T-helper 1 cell (primary cell): ENCODE results near the gene NOL9.
"Not testable (repeated sequence)": the region's sequence is repeated elsewhere in the genome, so short reads cannot be mapped to it uniquely, and the experiment has no call there.

Source experiments
- DNase-seq, 5 donors: peaks; one replicate each; pipeline ENCODE4 v3.0.0-alpha.2; 2012 to 2020

NOL9 gene

DNA sequence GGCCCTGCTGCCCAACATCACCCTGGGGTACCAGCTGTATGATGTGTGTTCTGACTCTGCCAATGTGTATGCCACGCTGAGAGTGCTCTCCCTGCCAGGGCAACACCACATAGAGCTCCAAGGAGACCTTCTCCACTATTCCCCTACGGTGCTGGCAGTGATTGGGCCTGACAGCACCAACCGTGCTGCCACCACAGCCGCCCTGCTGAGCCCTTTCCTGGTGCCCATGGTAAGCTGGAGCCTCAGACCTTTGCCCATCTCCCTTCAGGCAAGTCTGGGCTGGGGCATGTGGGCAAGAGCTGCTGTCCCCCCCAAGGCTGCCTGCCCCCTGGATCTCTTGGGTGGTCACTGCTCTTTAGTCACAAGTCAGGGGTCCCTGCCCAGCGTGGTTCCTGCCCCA lies 16.7 kb upstream of the NOL9 start:
- DNase-seq = no peak

DNA sequence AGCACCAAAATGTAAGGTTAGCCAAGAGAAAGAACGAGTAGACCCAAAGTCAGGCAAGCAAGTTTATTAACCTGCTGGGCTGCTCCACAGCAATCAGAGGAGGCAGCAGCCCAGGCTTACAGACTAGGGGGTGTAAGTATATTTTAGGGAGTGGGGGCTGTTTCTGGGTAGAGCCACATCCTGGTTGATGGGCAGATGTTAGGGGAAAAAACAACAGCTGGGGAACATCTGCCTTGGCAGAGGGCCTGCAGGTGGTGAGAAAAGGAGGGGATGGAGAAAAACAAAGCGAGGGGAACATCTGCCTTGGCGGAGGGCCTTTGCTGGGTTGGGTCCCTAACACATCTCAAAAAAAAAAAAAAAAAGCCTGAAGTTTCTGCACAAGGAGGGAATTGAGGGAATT lies 15.8 kb upstream of the NOL9 start:
- DNase-seq = no peak

DNA sequence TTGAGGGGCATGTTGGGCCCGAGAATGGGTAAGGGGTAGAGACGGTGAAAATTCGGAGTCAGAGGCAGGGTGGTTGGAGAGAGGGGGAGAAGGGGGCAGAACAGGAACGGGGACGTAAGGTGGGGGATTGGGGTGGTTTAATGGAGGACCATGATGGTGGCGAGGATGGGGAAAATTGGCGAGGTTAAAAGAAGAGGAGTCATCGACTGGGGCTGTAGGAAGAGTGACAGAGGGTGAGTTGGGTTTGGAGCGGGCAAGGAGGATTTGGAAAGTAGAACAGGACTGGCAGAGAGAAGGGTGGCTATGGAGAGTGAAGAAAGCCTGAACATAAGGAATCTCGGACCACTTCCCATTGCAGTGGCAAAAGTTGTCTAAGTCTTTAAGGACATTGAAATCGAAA lies 14.7 kb upstream of the NOL9 start:
- DNase-seq = no peak

DNA sequence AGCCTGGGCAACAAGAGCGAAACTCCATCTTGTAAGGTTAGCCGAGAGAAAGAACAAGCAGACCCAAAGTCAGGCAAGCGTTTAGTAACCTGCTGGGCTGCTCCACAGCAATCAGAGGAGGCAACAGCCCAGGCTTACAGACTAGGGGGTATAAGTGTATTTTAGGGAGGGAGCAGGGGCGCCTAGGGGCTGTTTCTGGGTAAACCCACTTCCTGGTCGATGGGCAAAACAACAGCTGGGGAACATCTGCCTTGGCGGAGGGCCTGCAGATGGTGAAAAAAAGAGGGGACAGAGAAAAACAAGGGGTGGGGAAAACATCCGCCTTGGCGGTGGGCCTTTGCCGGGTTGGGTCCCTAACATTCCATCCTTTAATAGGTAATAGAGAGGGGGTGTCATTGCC lies 6.0 kb upstream of the NOL9 start:
- no peak for DNase-seq

DNA sequence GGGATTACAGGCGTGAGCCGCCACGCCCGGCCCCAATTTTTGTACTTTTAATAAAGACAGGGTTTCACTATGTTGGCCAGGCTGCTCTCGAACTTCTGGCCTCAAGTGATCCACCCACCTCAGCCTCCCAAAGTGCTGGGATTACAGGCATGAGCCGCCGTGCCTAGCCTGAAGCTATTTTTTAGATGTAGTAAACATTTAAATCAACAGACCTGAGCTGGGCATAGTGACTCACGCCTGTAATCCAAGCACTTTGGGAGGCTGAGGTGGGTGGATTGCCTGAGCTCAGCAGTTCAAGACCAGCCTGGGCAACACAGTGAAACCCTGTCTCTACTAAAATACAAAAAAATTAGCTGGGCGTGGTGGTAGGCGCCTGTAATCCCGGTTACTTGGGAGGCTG lies 4.8 kb upstream of the NOL9 start:
- DNase-seq = not testable (repeated sequence)

DNA sequence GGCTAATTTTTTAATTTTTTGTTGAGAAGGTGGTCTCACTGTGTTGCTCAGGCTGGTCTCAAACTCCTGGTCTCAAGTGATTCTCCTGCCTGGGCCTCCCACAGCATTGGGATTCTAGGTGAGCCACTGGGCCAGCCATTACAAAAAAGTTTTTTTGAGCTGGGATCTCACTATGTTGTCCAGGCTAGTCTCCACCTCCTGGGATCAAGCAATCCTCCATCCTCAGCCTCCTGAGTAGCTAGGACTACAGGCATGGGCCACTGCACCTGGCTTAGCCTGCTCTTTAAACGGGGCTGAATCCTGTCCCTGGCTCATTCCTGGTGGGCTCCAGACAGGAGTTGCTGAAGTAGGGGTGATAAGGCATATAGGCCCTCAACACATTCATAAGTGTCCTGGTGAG lies 3.3 kb upstream of the NOL9 start:
- DNase-seq = no peak

DNA sequence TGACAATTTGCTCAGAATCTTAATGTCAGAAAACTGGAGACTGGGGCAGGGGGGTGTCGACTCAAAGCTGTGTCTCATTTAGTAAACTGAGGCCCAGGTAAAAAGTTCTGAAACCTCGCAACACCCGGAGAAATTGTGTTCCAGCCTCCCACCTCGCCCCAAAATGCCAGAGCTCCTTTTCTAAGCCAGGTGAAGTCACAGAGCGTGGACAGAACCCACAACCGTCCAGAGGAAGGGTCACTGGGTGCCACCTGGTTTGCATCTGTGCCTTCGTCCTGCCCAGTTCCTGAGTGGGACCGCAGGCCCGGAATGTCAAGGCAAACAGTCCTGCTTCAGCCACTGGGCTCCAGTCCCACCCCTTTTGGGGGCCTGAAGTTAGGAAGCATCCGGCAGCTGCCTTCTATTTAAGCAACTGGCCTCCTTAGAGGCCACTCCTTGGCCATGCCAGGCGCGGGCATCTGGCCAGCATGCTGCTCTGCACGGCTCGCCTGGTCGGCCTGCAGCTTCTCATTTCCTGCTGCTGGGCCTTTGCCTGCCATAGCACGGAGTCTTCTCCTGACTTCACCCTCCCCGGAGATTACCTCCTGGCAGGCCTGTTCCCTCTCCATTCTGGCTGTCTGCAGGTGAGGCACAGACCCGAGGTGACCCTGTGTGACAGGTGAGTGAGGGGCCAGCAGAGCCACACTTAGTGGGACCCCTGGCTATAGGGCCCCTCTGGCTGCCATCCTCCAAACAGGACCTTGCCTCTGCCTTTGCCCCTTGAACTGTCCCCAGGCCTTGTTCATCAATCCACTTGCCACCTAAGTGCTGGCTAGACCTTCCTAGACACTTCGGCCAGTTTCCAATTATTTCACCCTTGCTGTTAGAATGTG lies 830 bp upstream of the NOL9 start, which contains the start of gene TAS1R1:
Gene TAS1R1, plus strand, starts transcription at position 401 of the 872 bp plus-strand sequence. Its CDS starts 67 bp downstream, at position 468.
- no peak for DNase-seq

DNA sequence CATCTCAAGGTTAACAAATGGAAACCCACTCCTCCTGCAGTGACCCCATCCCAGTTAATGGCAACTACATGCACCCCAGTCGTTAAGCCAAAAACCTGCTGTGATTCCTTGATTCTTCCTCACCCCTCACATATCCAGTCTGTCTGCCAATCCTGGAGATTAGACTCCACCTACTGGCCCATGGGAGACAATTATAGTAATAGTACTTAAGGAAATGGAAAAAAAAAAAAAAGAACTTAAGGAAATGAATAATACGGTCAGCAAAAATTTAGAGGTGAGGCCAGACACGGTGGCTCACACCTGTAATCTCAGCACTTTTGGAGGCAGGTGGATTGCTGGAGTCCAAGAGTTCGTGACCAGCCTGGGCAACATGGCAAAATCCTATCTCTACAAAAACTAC lies 7.0 kb downstream of the NOL9 start:
- no peak for DNase-seq

DNA sequence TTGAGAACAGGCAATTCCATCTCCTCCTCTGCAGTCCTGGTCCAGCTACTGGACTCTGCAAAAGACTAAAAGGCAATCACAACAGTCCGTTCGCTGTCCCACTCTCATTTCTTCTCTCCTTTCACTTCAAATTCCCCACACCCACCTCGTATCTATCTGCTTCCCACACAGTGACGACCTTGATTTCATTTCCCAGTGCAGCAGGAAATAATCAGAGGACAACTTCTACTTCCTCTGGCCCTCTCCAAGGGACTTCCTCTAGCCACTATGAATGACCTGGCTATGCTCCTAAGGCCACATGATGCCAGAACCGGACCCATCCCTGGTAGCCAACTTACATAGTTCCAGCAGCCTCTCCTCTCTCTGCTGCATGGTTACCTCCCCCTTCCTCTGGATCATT lies 8.0 kb downstream of the NOL9 start:
- DNase-seq = no peak

DNA sequence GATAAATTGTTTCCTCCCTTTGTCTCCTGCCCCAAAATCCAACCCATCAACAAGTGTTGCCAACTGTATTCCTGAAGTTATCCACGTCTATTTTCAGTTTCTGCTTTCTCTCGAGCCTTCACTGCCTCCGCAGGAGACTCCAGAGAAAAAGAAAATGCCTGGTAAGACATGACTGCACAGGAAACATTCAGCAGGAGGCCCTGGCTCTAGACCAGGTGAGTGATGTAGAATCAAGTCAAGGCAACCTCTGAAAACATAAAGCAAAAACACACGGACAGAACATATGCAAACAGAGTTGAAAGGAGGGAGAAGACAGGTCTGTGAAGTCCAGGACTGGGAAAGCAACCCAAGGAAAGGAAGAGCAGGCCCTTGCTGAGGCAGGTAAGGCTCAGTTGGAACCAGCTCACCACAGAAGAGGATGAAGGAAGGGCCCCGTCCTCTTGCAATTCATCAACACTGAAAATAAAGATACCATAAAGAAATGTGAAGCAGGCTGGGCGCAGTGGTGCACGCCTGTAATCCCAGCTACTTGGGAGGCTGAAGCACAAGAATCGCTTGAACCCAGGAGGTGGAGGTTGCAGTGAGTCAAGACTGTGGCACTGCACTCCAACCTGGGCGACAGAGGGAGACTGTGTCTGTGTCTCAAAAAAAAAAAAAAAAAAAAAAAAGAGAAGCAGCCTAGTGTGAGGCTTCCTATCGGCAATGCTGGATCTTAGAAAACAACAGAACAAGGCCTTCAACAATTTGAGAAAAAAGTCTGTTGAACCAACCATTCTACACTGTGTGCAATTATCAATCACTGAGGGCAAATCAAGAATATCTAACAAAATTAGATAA lies 8.8 kb downstream of the NOL9 start:
- DNase-seq = peak in 2 of 5 donors; percentile 14 to 63

DNA sequence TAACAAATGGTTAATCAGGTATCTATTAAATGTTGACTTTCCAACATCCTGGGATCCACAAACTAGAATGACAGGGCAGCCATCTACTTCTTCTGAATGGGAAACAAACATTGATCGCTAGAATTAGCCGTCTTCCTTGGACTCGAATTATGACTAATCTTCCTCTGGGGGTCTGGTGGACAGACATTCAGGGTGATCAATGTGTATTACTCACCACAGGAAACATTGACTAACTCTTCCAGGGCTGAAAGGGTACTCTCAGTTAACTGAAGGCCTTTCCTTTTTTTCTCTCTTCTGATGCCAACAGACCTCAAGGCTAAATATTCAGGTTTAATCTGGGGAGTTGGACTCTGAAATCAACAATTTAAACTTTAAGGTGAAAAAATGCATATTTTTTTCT lies 9.5 kb downstream of the NOL9 start:
- DNase-seq = peak in 1 of 5 donors; percentile 25

DNA sequence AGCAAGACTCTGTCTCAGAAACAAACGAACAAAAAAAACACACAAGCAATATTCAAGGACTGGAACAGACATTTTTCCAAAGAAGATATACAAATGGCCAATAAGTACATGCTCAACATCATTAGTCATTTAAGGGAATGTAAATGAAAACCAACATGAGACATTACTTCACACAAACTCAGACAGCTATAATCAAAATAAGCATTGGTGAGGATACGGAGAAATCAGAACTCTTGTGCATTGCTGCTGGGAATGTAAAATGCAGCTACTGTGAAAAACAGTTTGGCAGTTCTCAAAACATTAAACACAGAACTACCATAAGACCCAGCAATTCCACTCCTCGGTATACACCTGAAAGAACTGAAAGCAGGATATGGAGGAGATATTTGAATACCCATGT lies 15.4 kb downstream of the NOL9 start:
- no peak for DNase-seq

DNA sequence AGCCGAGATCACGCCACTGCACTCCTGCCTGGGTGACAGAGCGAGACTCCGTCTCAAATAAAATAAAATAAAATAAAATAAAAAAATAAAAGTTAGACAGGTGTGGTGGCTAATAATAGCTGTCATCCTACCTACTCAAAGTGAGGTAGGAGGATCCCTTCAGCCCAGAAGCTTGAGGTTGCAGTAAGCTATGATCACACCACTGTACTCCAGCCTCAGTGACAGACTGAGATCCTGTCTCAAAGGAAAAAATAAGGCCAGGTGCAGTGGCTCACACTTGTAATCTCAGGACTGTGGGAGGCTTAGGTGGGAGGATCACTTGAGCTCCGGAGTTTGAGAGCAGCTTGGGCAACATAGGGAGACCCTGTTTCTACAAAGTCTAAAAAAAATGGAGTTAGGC lies 18.0 kb downstream of the NOL9 start:
- no peak for DNase-seq

DNA sequence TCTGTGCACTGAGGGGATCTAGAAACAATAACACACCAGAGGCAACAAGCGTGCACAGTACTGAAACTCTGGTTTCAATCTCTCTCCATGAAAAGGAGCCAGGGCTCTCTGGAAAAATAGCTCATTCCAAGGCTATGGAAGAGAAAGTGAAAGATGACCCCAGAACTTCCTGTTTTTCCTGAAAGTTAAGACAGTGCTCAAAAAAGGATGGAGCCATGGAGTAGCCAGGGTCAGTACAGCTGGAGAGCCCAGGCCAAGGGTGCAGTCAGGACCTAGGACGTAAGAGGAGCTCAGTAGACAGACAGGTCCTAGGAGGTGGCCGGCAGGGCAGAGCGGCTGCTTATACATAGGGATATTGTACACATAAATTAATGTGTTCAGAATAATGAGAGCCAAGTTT lies 19.1 kb downstream of the NOL9 start:
- no peak for DNase-seq

DNA sequence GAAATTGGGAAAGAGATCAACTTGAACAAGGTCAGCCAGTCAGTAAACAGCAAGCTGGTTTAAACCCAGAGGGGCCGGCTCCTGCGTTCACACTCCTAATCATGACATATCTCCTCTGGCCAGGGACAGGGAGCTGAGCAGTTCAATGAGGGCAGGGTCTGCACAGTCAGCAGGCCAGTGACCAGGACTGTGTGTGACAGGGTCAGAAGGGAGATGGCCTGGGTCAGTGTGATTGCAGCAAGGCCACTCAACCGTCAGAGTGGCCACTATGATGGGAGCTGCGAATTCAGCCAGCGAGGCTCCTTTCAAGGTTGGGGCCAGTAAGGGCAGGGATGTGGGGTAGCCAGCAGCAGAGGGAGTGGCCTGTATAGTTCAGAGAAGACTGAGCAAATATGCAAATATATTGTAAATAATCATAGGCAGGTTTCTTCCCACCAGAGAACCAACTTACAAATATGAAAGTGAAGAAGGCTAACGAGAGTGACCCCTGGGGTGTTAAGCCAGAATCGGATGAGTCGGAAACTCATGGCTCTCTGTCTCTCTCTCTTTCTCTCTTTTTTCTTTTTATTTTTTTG lies 20.0 kb downstream of the NOL9 start:
- DNase-seq = no peak

DNA sequence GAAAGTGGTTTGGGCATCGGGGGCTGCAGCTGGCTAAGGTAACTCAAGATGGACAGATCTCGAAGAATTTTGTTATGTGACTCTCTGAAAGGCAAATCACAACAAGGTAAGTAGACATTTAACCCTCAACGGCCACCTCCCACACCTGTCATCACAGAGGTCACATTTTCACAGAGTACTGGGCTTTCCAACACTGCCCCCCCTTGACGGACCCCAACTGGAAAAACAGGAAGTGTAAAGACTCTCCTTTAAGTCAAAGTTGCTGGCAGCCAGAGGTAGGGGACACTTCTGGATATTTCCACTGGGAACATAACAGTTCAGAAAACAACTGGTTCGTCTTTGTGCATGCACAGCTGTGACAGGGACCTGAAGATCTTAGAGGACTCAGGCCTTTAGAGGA lies 22.3 kb downstream of the NOL9 start:
- no peak for DNase-seq

DNA sequence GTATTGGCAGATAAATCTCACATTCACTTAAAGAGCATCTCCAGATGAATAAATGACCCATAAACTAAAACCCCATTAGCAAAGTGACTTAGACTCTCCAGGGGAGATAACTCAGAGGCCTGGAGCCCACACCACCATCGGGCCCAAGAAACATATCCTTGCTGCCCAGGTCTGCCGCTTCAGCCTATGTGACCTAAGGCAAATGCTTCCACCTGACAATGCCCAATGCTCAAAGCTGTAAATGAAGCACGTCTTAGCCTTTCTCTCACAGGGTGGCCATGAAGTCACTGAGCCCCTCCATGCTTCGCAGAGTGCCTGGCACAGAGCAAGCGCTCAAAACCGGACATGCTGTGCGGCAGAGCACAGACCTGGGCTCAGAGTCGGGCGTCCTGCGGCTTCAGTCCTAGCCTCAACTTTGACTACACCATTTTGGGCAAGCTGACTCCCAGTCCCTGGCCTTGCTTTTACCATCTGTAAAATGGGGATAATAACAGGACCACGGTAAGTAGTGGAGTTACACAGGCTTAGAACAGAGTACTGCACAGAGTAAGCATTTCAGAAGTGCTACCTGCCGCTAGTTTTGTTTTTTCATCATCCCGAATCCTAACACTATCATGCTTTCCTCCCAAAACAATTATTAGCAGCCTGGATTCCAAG lies 23.7 kb downstream of the NOL9 start:
- DNase-seq = no peak

DNA sequence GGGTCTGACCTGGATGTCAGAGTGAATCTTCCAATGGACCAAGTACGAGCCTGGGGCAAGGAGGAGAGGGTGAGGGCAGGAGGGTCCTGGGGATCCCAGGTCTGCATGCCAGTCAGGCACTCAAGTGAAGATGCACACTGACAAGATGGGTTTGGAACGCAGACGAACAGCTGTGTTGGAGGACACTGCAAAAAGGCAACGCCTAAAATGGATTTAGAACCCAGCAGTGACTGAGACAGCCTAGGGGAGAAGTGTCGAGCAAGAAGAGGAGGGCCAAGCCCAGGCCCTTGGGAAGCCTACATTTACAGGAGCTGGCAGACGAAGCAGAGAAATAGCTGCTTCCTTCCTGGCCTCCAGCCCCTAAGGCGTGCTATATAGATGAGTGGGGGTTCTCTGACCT lies 25.8 kb downstream of the NOL9 start:
- no peak for DNase-seq

DNA sequence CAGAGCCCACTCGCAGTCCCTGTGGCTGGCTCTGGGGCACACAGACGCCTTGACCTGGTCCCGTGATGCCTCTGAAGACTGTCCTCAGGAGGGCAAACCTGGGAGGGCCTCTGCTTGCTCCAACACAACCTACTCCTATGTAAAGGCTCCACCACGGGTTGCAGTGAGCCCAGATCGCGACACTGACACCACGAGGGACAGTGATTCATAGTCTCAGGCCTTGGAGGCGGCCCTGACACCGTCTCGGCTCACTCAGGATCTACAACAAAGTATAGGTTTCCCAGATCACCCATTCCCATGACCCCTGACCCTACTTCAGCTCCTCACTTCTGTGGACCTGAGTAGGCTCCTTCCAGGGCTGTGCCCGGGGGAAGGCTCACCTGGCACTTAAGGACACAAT lies 28.0 kb downstream of the NOL9 start:
- DNase-seq = no peak

DNA sequence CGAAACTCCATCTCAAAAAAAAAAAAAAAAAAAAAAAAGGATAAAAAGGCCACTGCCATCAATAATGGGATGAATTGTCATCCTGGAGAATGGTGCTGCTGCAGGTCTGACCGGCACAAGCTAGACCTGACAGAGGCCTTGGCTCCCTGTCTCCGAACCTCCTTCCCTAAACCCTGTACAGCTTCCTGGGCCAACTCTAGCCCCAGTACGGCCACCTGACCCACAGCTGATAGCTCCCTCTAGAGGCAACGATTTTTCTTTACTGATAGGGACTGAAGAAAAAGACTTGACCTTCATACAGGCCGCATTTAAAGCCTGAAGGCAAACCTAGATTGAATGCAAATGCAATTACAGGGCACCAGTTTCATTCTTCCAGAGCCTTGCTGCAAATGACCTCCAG lies 30.7 kb downstream of the NOL9 start:
- DNase-seq = no peak

DNA sequence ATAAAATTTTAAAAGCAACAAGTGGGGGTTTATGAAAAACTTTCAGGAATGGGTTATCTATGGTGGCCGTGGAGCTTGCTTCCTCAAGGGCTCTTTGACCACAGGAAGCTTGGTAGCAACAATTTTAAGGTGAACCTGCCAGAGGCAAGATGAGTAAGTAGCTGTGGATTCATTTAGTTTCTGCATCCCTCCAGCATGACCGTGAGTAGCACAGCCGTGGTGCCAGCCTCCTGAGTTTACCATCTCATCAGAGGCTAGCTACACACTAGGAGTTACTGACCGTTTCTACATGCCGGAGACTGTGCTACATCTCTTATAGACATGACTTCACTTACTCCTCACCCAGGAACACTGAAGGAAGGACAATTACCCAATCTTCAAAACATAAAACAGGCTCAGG lies 32.8 kb downstream of the NOL9 start:
- no peak for DNase-seq

DNA sequence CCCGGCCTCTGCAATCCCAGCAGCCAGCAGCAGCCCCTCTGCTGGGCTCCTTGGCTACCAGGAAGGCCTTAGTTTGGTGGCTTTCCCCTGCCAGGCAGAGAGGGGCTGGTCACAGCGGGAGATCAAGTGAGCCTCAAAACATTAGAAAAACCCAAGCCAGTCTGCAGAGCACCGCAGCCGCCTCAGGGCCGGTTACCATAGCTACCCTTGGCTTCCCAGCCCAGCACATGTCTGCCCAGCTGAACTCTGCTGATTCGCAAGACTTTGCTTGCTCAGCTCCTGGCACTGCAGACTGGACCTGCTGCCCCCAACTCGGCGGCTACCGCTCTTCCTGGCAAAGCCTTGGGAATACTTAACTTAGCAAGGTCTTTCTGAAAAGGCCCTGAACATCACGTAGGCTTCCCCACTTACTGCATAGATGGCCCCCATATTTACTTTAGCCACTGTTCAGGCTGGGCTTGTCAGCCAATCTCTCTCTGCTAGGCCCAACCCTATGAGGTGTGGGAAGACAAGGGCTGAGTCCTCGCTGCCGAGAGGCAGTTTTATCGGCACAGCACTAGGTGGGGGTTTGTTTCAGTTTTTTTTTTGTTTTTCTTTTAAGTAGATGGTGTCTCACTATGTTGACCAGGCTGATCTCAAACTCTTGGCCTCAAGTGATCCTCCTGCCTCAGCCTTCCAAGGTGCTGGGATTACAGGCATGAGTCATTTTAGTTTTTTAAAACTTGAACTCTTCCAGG lies 34.2 kb downstream of the NOL9 start:
- no peak for DNase-seq
